ENCODE results near the gene GYS2. TPM values are rescaled to one million over a fixed set of nuclear protein-coding genes. Genes with fewer than 3 reads are reported as not detected.

Gene GYS2
- total RNA-seq, 4 donors from 2014 or later: 3.1 to 17.0 (median 7.3) TPM; not detected in 1

DNA sequence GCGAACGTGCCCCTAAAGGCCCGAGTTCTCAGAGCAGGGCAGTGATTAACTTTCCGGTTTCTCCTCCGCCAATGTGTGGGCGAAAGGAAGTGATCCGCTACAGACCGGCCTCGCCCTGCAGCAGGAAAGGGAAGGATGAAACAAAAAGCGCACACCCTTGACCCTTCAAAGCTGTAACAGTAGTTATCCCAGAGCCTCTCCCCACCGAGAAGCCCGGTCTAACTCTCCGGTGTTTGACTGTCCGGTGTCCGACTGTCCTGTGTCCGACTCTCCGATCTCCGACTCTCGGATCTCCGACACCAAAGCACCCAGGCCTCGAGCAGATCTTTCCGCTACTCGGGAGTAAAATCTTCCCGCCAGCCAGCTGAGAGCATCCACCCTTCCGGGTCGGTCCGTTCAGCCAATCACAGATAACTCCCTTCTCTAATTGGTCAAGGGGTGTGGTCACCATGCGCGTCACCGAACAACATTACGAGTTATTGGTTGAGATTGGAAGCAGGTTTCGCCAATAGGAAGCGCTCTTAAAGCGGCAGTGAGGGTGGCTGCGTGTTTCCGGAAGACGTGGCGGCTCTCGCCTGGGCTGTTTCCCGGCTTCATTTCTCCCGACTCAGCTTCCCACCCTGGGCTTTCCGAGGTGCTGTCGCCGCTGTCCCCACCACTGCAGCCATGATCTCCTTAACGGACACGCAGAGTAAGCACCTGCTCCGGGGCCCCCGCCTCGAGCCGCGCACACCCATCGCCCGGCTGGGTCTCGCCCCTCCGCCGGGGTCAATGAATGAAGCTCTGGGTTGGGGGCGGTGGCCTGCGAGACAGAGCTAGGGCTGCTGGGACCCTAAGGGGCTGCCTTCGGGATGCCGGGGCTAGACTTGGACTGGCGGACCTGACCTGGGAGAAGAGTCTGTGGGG lies 103.1 kb downstream of the GYS2 start, which contains the start of the genes GOLT1B and RECQL:
GOLT1B (plus strand) TSS at position 532 of the 906 bp plus-strand sequence; CDS start at position 667, 135 bp downstream.
RECQL (minus strand) TSS at position 378 of the 906 bp plus-strand sequence. CDS start 2,065 bp downstream, outside the sequence.
- TF ChIP-seq, protein P1, sequence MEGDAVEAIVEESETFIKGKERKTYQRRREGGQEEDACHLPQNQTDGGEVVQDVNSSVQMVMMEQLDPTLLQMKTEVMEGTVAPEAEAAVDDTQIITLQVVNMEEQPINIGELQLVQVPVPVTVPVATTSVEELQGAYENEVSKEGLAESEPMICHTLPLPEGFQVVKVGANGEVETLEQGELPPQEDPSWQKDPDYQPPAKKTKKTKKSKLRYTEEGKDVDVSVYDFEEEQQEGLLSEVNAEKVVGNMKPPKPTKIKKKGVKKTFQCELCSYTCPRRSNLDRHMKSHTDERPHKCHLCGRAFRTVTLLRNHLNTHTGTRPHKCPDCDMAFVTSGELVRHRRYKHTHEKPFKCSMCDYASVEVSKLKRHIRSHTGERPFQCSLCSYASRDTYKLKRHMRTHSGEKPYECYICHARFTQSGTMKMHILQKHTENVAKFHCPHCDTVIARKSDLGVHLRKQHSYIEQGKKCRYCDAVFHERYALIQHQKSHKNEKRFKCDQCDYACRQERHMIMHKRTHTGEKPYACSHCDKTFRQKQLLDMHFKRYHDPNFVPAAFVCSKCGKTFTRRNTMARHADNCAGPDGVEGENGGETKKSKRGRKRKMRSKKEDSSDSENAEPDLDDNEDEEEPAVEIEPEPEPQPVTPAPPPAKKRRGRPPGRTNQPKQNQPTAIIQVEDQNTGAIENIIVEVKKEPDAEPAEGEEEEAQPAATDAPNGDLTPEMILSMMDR (IDR thresholded peaks at IDR 0.05; ENCODE audit: low read depth): no peak

DNA sequence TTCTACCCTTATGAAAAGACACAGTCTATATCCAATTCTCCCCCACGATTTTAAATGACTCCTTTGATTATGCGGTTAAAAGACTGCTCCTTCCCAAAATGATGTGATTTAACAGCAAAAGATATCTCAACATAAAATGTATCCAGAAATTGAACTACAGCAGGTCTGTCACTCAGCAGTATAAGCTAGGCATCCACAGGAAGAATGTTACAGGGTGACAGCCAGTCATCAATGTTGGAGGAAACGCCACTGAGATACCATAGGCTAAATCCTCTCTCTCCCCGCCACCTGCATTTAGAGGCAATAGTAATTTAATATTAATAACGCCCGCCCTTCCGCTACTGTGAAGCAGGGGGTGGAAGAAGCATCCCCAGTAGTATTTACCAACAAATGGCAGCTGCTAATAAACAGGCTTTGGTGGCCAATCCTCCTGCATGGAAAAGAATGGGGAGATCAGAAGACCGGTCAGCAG lies 103.8 kb downstream of the GYS2 start:
- TF ChIP-seq, protein P1 (IDR thresholded peaks at IDR 0.05; ENCODE audit: low read depth): no peak

DNA sequence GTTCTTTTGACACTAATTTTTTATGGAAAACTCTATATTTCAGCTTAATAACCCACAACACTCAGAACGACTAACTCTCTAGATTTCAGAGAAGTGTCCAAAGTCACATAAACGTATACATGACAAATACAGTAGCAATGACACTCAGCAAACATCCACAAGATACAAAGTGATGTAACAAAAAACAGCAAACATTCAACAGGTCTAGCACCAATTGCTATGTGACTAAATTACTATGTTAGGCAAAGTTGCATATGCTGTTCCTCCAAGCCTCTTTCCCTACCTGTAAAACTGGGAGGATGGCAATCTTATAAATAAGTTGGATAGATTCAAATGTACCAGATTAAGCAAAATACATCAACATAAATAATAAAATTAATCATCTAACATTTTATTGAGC lies 104.9 kb downstream of the GYS2 start:
- TF ChIP-seq, protein P1 (IDR thresholded peaks at IDR 0.05; ENCODE audit: low read depth): no peak

Other genes with a start within 250 kb of the GYS2 start
- not detected for gene IAPP, start 231.9 kb downstream of the GYS2 start, total RNA-seq
- 10 to 100 TPM; 20.6 to 36.4 (median 26.5) TPM for gene PYROXD1, start 167.2 kb downstream of the GYS2 start, total RNA-seq
- 10 to 100 TPM; 40.1 to 59.5 (median 54.9) TPM for gene RECQL, start 103.2 kb downstream of the GYS2 start, total RNA-seq
- 10 to 100 TPM; 25.5 to 69.3 (median 35.0) TPM for gene GOLT1B, start 103.1 kb downstream of the GYS2 start, total RNA-seq
- 10 to 100 TPM in 2 of 4 donors, 1 to 10 TPM in 2; 3.6 to 51.7 (median 10.7) TPM for gene SPX, start 78.6 kb downstream of the GYS2 start, total RNA-seq
- 100 to 1,000 TPM; 482 to 965 (median 598) TPM for gene LDHB, start 53.0 kb upstream of the GYS2 start, total RNA-seq
- 10 to 100 TPM; 18.3 to 29.6 (median 20.9) TPM for gene KCNJ8, start 169.9 kb upstream of the GYS2 start, total RNA-seq

Data from subcutaneous adipose tissue (tissue), 4 donors.